Thyroid gland (tissue), 4 donors: Measurements from ENCODE around the gene KNOP1. TPM values are rescaled to one million over a fixed set of nuclear protein-coding genes. Genes with fewer than 3 reads are reported as not detected.

Experiments used
- DNase-seq, 2 donors: peaks; one replicate each; pipeline ENCODE4 v3.0.0-alpha.2; 2019
- H3K27ac ChIP-seq, 3 donors: fragments of 200-600 bp; sonication (generic); 1 replicate in 2 of 3; 2 replicates in 1 of 3; pipeline ENCODE4 v1.5.1; 2016 to 2019; ENCODE audit warnings: mild to moderate bottlenecking in 1 of 3, moderate library complexity in 1 of 3
- H3K27me3 ChIP-seq: fragments of 200-600 bp; sonication (generic); one replicate; pipeline ENCODE4 v1.5.1; 2019
- H3K36me3 ChIP-seq, 2 donors: fragments of 200-600 bp; sonication (generic); one replicate each; pipeline ENCODE4 v1.5.1; 2016 to 2019
- H3K4me1 ChIP-seq, 2 donors: fragments of 200-600 bp; sonication (generic); one replicate each; pipeline ENCODE4 v1.5.1; 2017 to 2019
- H3K4me3 ChIP-seq, 3 donors: fragments of 200-600 bp; sonication (generic); replicated peaks in 1 of 3; 1 replicate in 2 of 3; 2 replicates in 1 of 3; pipeline ENCODE4 v1.5.1; 2016; ENCODE audit warnings: mild to moderate bottlenecking in 1 of 3
- H3K9me3 ChIP-seq: fragments of 200-600 bp; sonication (generic); one replicate; pipeline ENCODE4 v1.5.1; 2017
- POLR2A ChIP-seq, 2 donors: fragments of 450-650 bp; IDR thresholded peaks; one replicate each; pipeline ENCODE4 v1.6.1; 2017; ENCODE audit warnings: antibody characterized with exemption in 2 of 2, mild to moderate bottlenecking in 2 of 2, moderate library complexity in 1 of 2
- WGBS, 2 donors: methylation state at CpG; one replicate each; pipeline ENCODE4 v1.1.5; 2017; 5-methylcytosine and 5-hydroxymethylcytosine counted together
- intact Hi-C: fragments of 100-400 bp; cut with DNase I; formaldehyde crosslinking; loops from one replicate; pipeline ENCODE4 v1.15.1; 2023
- total RNA-seq, 4 donors: library from RNA; depleted of rRNA; stranded (reverse); fragments of >200 nt; gene quantifications; one replicate each; pipeline ENCODE4 v1.2.3, GENCODE V29; 2016
- TF ChIP-seq, protein P1 (sequence below), 6 experiments: fragments of 200-600 bp in 3 of 6; fragments of 450-650 bp in 3 of 6; sonication (generic) in 3 of 6; IDR thresholded peaks; one replicate each; pipeline ENCODE4 v1.5.1; 2016 to 2019; ENCODE audit warnings: antibody characterized with exemption in 6 of 6, mild to moderate bottlenecking in 2 of 6, inconsistent platforms in 1 of 6, moderate library complexity in 1 of 6

Gene KNOP1
- total RNA-seq, 4 donors from 2014 or later = 8.9 to 11.5 (median 10.5) TPM

- no peak for TF ChIP-seq POLR2A (IDR thresholded peaks at IDR 0.05)
- TF ChIP-seq, protein P1, sequence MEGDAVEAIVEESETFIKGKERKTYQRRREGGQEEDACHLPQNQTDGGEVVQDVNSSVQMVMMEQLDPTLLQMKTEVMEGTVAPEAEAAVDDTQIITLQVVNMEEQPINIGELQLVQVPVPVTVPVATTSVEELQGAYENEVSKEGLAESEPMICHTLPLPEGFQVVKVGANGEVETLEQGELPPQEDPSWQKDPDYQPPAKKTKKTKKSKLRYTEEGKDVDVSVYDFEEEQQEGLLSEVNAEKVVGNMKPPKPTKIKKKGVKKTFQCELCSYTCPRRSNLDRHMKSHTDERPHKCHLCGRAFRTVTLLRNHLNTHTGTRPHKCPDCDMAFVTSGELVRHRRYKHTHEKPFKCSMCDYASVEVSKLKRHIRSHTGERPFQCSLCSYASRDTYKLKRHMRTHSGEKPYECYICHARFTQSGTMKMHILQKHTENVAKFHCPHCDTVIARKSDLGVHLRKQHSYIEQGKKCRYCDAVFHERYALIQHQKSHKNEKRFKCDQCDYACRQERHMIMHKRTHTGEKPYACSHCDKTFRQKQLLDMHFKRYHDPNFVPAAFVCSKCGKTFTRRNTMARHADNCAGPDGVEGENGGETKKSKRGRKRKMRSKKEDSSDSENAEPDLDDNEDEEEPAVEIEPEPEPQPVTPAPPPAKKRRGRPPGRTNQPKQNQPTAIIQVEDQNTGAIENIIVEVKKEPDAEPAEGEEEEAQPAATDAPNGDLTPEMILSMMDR (IDR thresholded peaks at IDR 0.05) = no peak
- no peak overlapping the region for H3K27ac ChIP-seq
- no peaks in the 10 kb centered on the region for H3K9me3 ChIP-seq
- H3K36me3 ChIP-seq = peaks cover 5 to 13% of the 10 kb centered on the region in 2 donors
- no peak for DNase-seq
- no peaks in the 10 kb centered on the region for H3K27me3 ChIP-seq
- no peak overlapping the region for H3K4me3 ChIP-seq
- 69 to 71% methylated on average over 1 of the region's 1 CpG for WGBS, 2 donors
- intact Hi-C loops = loop anchor here (5.0 kb wide), 1 partner anchor 166 kb away; the partner anchor contains the start of gene GPRC5B
- peaks cover 23 to 26% of the 10 kb centered on the region in 2 donors for H3K4me1 ChIP-seq
Observed at GRCh38 chr16:19716183-19716582, 1.8 kb downstream of the KNOP1 start.

DNA sequence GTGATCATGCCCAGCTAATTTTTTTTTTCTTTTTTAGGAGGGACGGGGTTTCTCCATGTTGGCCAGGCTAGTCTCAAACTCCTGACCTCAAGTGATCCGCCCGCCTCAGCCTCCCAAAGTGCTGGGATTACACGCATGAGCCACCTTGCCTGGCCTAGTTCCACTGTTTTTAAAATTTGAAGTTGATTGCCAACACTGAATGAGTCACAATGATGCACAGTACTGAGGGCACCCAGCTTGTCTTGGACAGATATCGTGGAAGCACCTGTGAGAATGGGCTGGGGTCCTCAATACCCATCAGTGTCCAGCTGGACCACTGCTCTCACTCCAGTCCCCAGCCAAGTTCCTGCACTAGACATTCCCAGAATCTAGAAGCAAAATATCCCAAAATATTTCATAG lies 2.5 kb downstream of the KNOP1 start:
- Histone ChIP-seq H3K36me3 (peaks cover 5 to 13% of the 10 kb centered on the region in 2 donors), H3K4me1 (peaks cover 23 to 26% of the 10 kb centered on the region in 2 donors), H3K4me3 (no peak overlapping the region), H3K9me3 (no peaks in the 10 kb centered on the region), H3K27me3 (no peaks in the 10 kb centered on the region), H3K27ac (no peak overlapping the region)
- peak in 1 of 2 donors; percentile 21 for DNase-seq
- intact Hi-C loops = loop anchor here (5.0 kb wide), 1 partner anchor 167 kb away; the partner anchor contains the start of gene GPRC5B
- no peak for TF ChIP-seq POLR2A (IDR thresholded peaks at IDR 0.05)
- TF ChIP-seq, protein P1 (IDR thresholded peaks at IDR 0.05) = no peak
- WGBS, 2 donors = 71 to 90% methylated on average over 4 to 5 of the region's 5 CpGs

- intact Hi-C loops = no loop called here
Observed at GRCh38 chr16:19713697-19714096, 4.3 kb downstream of the KNOP1 start.

GRCh38 chr16:19712418-19713058 lies 5.5 kb downstream of the KNOP1 start:
- peaks cover 12 to 15% of the 10 kb centered on the region in 2 donors for H3K4me1 ChIP-seq
- H3K27me3 ChIP-seq = no peaks in the 10 kb centered on the region
- no peak overlapping the region for H3K4me3 ChIP-seq
- WGBS, 2 donors = 96 to 97% methylated on average over 11 of the region's 11 CpGs
- no peak for TF ChIP-seq POLR2A (IDR thresholded peaks at IDR 0.05)
- TF ChIP-seq, protein P1 (IDR thresholded peaks at IDR 0.05) = no peak
- no peak overlapping the region for H3K27ac ChIP-seq
- intact Hi-C loops = no loop called here
- DNase-seq = no peak
- no peaks in the 10 kb centered on the region for H3K9me3 ChIP-seq
- peaks cover 5 to 13% of the 10 kb centered on the region in 2 donors for H3K36me3 ChIP-seq

More at GRCh38 chr16:19713697-19714096, 4.3 kb downstream of the KNOP1 start:
- H3K36me3 ChIP-seq = peaks cover 5 to 13% of the 10 kb centered on the region in 2 donors
- H3K4me3 ChIP-seq = no peak overlapping the region
- H3K27ac ChIP-seq = no peak overlapping the region
- TF ChIP-seq, protein P1 (IDR thresholded peaks at IDR 0.05) = no peak
- TF ChIP-seq POLR2A (IDR thresholded peaks at IDR 0.05) = no peak
- 93 to 94% methylated on average over 6 of the region's 6 CpGs for WGBS, 2 donors
- no peak for DNase-seq
- H3K9me3 ChIP-seq = no peaks in the 10 kb centered on the region
- H3K4me1 ChIP-seq = peaks cover 12 to 15% of the 10 kb centered on the region in 2 donors
- H3K27me3 ChIP-seq = no peaks in the 10 kb centered on the region

DNA sequence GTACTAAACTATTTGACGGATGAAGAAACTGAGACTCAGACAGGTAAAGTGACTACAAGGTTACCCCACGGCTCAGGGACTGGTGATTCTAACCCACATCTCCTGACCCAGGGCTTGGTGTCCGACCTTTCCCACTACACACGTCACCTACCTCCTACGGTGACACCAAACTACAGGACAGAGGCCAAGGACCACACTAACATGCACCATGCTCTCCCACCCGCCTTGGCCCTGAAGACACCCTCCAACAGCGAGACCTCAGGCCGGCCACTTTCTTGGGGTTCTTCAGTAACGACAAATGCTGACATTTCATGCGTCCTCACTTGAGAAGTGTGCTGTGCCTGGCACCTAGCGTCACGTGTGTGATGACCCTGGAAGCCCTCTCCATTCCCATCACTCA lies 6.4 kb downstream of the KNOP1 start:
- intact Hi-C loops = no loop called here
- H3K9me3 ChIP-seq = no peaks in the 10 kb centered on the region
- 96 to 98% methylated on average over 12 of the region's 12 CpGs for WGBS, 2 donors
- no peak for DNase-seq
- peaks cover 5 to 13% of the 10 kb centered on the region in 2 donors for H3K36me3 ChIP-seq
- no peak for TF ChIP-seq POLR2A (IDR thresholded peaks at IDR 0.05)
- TF ChIP-seq, protein P1 (IDR thresholded peaks at IDR 0.05) = no peak
- peaks cover 6 to 8% of the 10 kb centered on the region in 2 donors for H3K4me1 ChIP-seq
- H3K27ac ChIP-seq = no peak overlapping the region
- H3K27me3 ChIP-seq = no peaks in the 10 kb centered on the region
- H3K4me3 ChIP-seq = no peak overlapping the region
